Body of pancreas (tissue), 4 donors: ENCODE results near the gene STYK1.

Source experiments
- CTCF ChIP-seq, 7 experiments: fragments of 450-650 bp in 4 of 7; fragments of 200-600 bp in 3 of 7; sonication (generic) in 3 of 7; IDR thresholded peaks; one replicate each; pipeline ENCODE4 v1.5.1; 2016 to 2019; ENCODE audit warnings: antibody characterized with exemption in 7 of 7
- POLR2A ChIP-seq, 3 donors: fragments of 450-650 bp; IDR thresholded peaks; one replicate each; pipeline ENCODE4 v1.6.1; 2016; ENCODE audit warnings: antibody characterized with exemption in 3 of 3, mild to moderate bottlenecking in 2 of 3

GRCh38 chr12:10667581-10667980, 6.3 kb downstream of the STYK1 start:
- no peak for TF ChIP-seq CTCF (IDR thresholded peaks at IDR 0.05)
- no peak for TF ChIP-seq POLR2A (IDR thresholded peaks at IDR 0.05)
